K562 (cell line): ENCODE measurements around the gene NXF3. TPM values are rescaled to one million over a fixed set of nuclear protein-coding genes. Genes with fewer than 3 reads are reported as not detected.

ENCODE experiments used
- BDP1 ChIP-seq: IDR thresholded peaks from 3 replicates; pipeline ENCODE4 v1.6.1; 2011; ENCODE audit not compliant: insufficient read length, insufficient read depth
- ETV6 ChIP-seq, 3 experiments: fragments of 150-350 bp in 1 of 3; sonication (generic) in 1 of 3; formaldehyde crosslinking in 1 of 3; IDR thresholded peaks; 2 replicates each; pipeline versions ENCODE4 v1.6.1 to v1.8.0; 2014 to 2022; ENCODE audit warnings: borderline replicate concordance in 2 of 3, low read depth in 2 of 3, antibody characterized with exemption in 1 of 3, low read length in 1 of 3, mild to moderate bottlenecking in 1 of 3, missing genetic modification reagents in 1 of 3
- HDAC8 ChIP-seq: fragments of 450-650 bp; IDR thresholded peaks from 2 replicates; pipeline ENCODE4 v1.6.1; 2016; ENCODE audit warnings: mild to moderate bottlenecking, missing genetic modification characterization, moderate library complexity, missing compliant biosample characterization
- HOMEZ ChIP-seq: fragments of 250-450 bp; sonication (Bioruptor Pico); IDR thresholded peaks from 2 replicates; pipeline ENCODE4 v1.4.0; 2020; ENCODE audit warnings: mild to moderate bottlenecking, moderate library complexity
- JUNB ChIP-seq: fragments of 450-650 bp; formaldehyde crosslinking; conservative IDR thresholded peaks from 2 replicates; pipeline ENCODE4 v1.4.0; 2020; ENCODE audit warnings: mild to moderate bottlenecking
- MNT ChIP-seq, 2 experiments: fragments of 450-650 bp; conservative IDR thresholded peaks; 2 replicates each; pipeline ENCODE4 v1.6.1; 2017; ENCODE audit warnings: mild to moderate bottlenecking in 2 of 2, moderate library complexity in 2 of 2
- MTA3 ChIP-seq: fragments of 450-650 bp; formaldehyde crosslinking; IDR thresholded peaks from 2 replicates; pipeline ENCODE4 v1.6.1; 2017; ENCODE audit warnings: mild to moderate bottlenecking, borderline replicate concordance
- NCOA6 ChIP-seq: fragments of 450-650 bp; IDR thresholded peaks from 2 replicates; pipeline ENCODE4 v1.6.1; 2017; ENCODE audit warnings: mild to moderate bottlenecking
- NR3C1 ChIP-seq: sonication (generic); formaldehyde crosslinking; IDR thresholded peaks from 2 replicates; pipeline ENCODE4 v1.8.1; 2022; ENCODE audit warnings: missing genetic modification reagents
- RFX1 ChIP-seq: fragments of 450-650 bp; IDR thresholded peaks from 2 replicates; pipeline ENCODE4 v1.6.1; 2016; ENCODE audit warnings: mild to moderate bottlenecking, moderate library complexity
- SETDB1 ChIP-seq: IDR thresholded peaks from one replicate; pipeline ENCODE4 v1.6.1; 2012; ENCODE audit warnings: low read length, control low read depth, inconsistent platforms
- SUPT5H ChIP-seq: fragments of 450-650 bp; IDR thresholded peaks from 2 replicates; pipeline ENCODE4 v1.6.1; 2016
- TCF7L2 ChIP-seq: fragments of 150-350 bp; IDR thresholded peaks from 2 replicates; pipeline ENCODE4 v1.6.1; 2016; ENCODE audit warnings: low read depth, mild to moderate bottlenecking, low read length, moderate library complexity
- TSHZ1 ChIP-seq: fragments of 250-450 bp; sonication (Bioruptor Pico); IDR thresholded peaks from 2 replicates; pipeline ENCODE4 v1.4.0; 2020; ENCODE audit warnings: mild to moderate bottlenecking, moderate library complexity
- ZBTB5 ChIP-seq: fragments of 450-650 bp; IDR thresholded peaks from 2 replicates; pipeline ENCODE4 v1.6.1; 2017; ENCODE audit warnings: antibody characterized with exemption
- ZC3H4 ChIP-seq: sonication (generic); formaldehyde crosslinking; IDR thresholded peaks from 2 replicates; pipeline ENCODE4 v1.9.0; 2021; ENCODE audit warnings: missing genetic modification reagents, borderline replicate concordance
- ZNF232 ChIP-seq: sonication (generic); formaldehyde crosslinking; IDR thresholded peaks from 2 replicates; pipeline ENCODE4 v1.8.0; 2022; ENCODE audit warnings: mild to moderate bottlenecking, missing genetic modification reagents
- ZNF3 ChIP-seq: fragments of 250-450 bp; sonication (Bioruptor Pico); IDR thresholded peaks from 2 replicates; pipeline ENCODE4 v1.5.0; 2021; ENCODE audit warnings: mild to moderate bottlenecking, moderate library complexity
- ZNF589 ChIP-seq: fragments of 200-800 bp; sonication (Bioruptor generic); IDR thresholded peaks from 2 replicates; pipeline ENCODE4 v1.6.1; 2016; ENCODE audit warnings: low read depth, missing genetic modification characterization, missing compliant biosample characterization
- polyA plus RNA-seq, 8 experiments: library from polyadenylated mRNA; depleted of rRNA in 4 of 8; stranded (reverse) in 5 of 8; unstranded in 3 of 8; fragments of >200 nt; fragmentation: Nextera tagmentation in 2 of 8; fragmentation: Illumina TruSeq in 1 of 8; extraction: Ambion mirVana in 2 of 8; extraction: Trizol in 1 of 8; gene quantifications; 2 replicates each; pipeline versions ENCODE4 v1.2.1 to v1.2.3, GENCODE V29; 2011 to 2014; ENCODE audit warnings: inconsistent platforms in 1 of 8, missing spikeins in 1 of 8
- total RNA-seq, 7 experiments: library from RNA; depleted of rRNA in 6 of 7; stranded (reverse); fragments of >200 nt in 6 of 7; fragmentation: Illumina TruSeq in 2 of 7; extraction: Trizol in 2 of 7; gene quantifications; 2 replicates each; pipeline versions ENCODE4 v1.2.1 to v1.2.3, GENCODE V29; 2011 to 2021; ENCODE audit warnings: low replicate concordance in 1 of 7
- TF ChIP-seq, protein P1 (sequence below): fragments of 450-650 bp; IDR thresholded peaks from 2 replicates; pipeline ENCODE4 v1.6.1; 2016

Gene NXF3
- total and polyA plus RNA-seq, 9 of the 15 experiments (the other 6 are each of a cell fraction or from before 2014, with no cell fraction given): 0.18 to 0.40 (median 0.28) TPM; not detected in 2

DNA sequence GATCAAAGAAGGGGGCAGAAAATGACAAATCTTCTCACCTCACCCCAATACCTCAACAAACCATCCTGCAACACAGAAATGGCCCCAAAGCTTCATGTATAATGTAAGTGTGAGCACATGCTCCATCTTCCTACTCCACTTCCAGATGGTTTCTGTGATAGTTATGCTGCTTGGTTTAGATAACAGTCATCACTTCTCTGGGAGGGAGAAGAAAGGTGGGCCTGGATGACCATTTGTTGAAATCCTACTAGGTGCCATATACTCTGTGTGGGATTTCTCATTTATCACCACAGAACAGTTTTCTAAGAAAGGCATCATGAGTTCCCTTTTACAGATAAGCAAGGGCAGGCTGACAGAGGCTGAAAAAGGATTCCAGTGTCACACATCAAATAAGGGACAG lies 31.3 kb upstream of the NXF3 start (continued):
- TF ChIP-seq ZNF232 (CRISPR knock-in tag) (no peak), JUNB (CRISPR knock-in tag) (no peak), ETV6 (IDR thresholded peaks at IDR 0.05; ENCODE audit: borderline replicate concordance in 1 of 2, low read depth in 2 of 2, low read length in 1 of 2) (no peak), ETV6 (CRISPR knock-in tag; IDR thresholded peaks at IDR 0.05; ENCODE audit: borderline replicate concordance) (no peak), MNT (conservative IDR thresholded peaks at IDR 0.05) (peak in 1 of 2 experiments; percentile 50; a peak in 1 of 4 replicates), SUPT5H (no peak), MTA3 (no peak), SETDB1 (no peak), HDAC8 (tag) (no peak), ZBTB5 (no peak), TCF7L2 (no peak), TSHZ1 (CRISPR knock-in tag) (no peak), HOMEZ (CRISPR knock-in tag) (no peak), ZNF589 (peak; percentile 48; the same call in 1 of the 2 replicates), ZC3H4 (CRISPR knock-in tag) (no peak), BDP1 (no peak), ZNF3 (CRISPR knock-in tag) (no peak), NR3C1 (CRISPR knock-in tag) (no peak), NCOA6 (no peak), RFX1 (no peak)
- TF ChIP-seq, protein P1, sequence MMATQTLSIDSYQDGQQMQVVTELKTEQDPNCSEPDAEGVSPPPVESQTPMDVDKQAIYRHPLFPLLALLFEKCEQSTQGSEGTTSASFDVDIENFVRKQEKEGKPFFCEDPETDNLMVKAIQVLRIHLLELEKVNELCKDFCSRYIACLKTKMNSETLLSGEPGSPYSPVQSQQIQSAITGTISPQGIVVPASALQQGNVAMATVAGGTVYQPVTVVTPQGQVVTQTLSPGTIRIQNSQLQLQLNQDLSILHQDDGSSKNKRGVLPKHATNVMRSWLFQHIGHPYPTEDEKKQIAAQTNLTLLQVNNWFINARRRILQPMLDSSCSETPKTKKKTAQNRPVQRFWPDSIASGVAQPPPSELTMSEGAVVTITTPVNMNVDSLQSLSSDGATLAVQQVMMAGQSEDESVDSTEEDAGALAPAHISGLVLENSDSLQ: peak; percentile 59
